MCF 10A (cell line): ENCODE measurements around the gene RTP4. TPM values are rescaled to one million over a fixed set of nuclear protein-coding genes. Genes with fewer than 3 reads are reported as not detected.

ENCODE experiments used
- BruUV-seq: library from RNA; stranded (reverse); fragments of 400-500 nt; replicated peaks from 2 replicates; lab custom pipeline; 2021; lab: Mats Ljungman, UMichigan
- CTCF ChIA-PET: fragments of 300-600 bp; sonication (Branson Sonifier 250); formaldehyde crosslinking; extraction: SDS; loops from one replicate; lab custom pipeline; 2021; ENCODE audit warnings: antibody characterized with exemption, inconsistent platforms; lab: Yijun Ruan, JAX
- POLR2A ChIA-PET: fragments of 300-600, 350-650 bp; sonication (Branson Sonifier 250); formaldehyde crosslinking; extraction: SDS; loops from one replicate; lab custom pipeline; 2020; ENCODE audit warnings: antibody characterized with exemption, inconsistent platforms; lab: Yijun Ruan, JAX
- DNase-seq: peaks from one replicate; pipeline ENCODE4 v3.0.0-alpha.2; 2018; ENCODE audit not compliant: unreplicated experiment
- H3K27ac Mint-ChIP-seq: one replicate; pipeline ENCODE4 v1.8.0; 2022; ENCODE audit warnings: mild to moderate bottlenecking, low read depth, mixed read lengths; ENCODE audit not compliant: unreplicated experiment
- H3K27me3 Mint-ChIP-seq: one replicate; pipeline ENCODE4 v1.8.0; 2022; ENCODE audit warnings: mixed read lengths; ENCODE audit not compliant: insufficient read depth, unreplicated experiment
- H3K36me3 Mint-ChIP-seq: one replicate; pipeline ENCODE4 v1.8.0; 2022; ENCODE audit warnings: mild to moderate bottlenecking, moderate library complexity, mixed read lengths; ENCODE audit not compliant: insufficient read depth, unreplicated experiment
- H3K4me1 Mint-ChIP-seq: one replicate; pipeline ENCODE4 v1.8.0; 2022; ENCODE audit warnings: mixed read lengths; ENCODE audit not compliant: insufficient read depth, unreplicated experiment
- H3K4me3 Mint-ChIP-seq: one replicate; pipeline ENCODE4 v1.8.0; 2022; ENCODE audit warnings: mild to moderate bottlenecking, moderate library complexity, mixed read lengths; ENCODE audit not compliant: unreplicated experiment
- H3K9me3 Mint-ChIP-seq: one replicate; pipeline ENCODE4 v1.8.0; 2022; ENCODE audit warnings: mixed read lengths; ENCODE audit not compliant: unreplicated experiment
- CTCF ChIP-seq: fragments of 200-600 bp; IDR thresholded peaks from one replicate; pipeline ENCODE4 v1.8.0; 2022; ENCODE audit warnings: antibody characterized with exemption, mild to moderate bottlenecking; ENCODE audit not compliant: unreplicated experiment
- intact Hi-C: fragments of 100-400 bp; cut with micrococcal nuclease; formaldehyde crosslinking; loops from 2 replicates; pipeline ENCODE4 v1.14.1; 2022
- total RNA-seq: library from RNA; stranded (reverse); gene quantifications from 2 replicates; pipeline ENCODE4 v1.2.3, GENCODE V29; 2022

The RTP4 gene
- total RNA-seq, 1 experiment from 2014 or later = not detected

GRCh38 chr3:187358068-187358467 is 10.1 kb upstream of the RTP4 start:
- H3K27ac Mint-ChIP-seq = no peak overlapping the region
- no peak for TF ChIP-seq CTCF
- CTCF ChIA-PET = interaction anchor here (2.3 kb wide), 1 partner anchor 38 kb away, joined by 11 read pairs; no protein-coding TSS in a partner anchor
- BruUV-seq = no TSS peak
- no peaks in the 10 kb centered on the region for H3K9me3 Mint-ChIP-seq
- no peak for DNase-seq
- no peaks in the 10 kb centered on the region for H3K27me3 Mint-ChIP-seq
- no peaks in the 10 kb centered on the region for H3K36me3 Mint-ChIP-seq
- POLR2A ChIA-PET = interaction anchor here (0.5 kb wide), 1 partner anchor 427 kb away, joined by 3 read pairs; no protein-coding TSS in a partner anchor
- H3K4me1 Mint-ChIP-seq = no peaks in the 10 kb centered on the region
- intact Hi-C loops = no loop called here
- H3K4me3 Mint-ChIP-seq = no peak overlapping the region

- H3K27me3 Mint-ChIP-seq = no peaks in the 10 kb centered on the region
- no TSS peak for BruUV-seq
- H3K4me1 Mint-ChIP-seq = no peaks in the 10 kb centered on the region
- DNase-seq = no peak
- H3K36me3 Mint-ChIP-seq = no peaks in the 10 kb centered on the region
- POLR2A ChIA-PET = no interaction called here
- no peak overlapping the region for H3K27ac Mint-ChIP-seq
- H3K4me3 Mint-ChIP-seq = no peak overlapping the region
- no peak for TF ChIP-seq CTCF
- no peaks in the 10 kb centered on the region for H3K9me3 Mint-ChIP-seq
- CTCF ChIA-PET = interaction anchor here (0.5 to 2.3 kb wide), 2 partner anchors 40 to 141 kb away, joined by 4 to 11 read pairs; no protein-coding TSS in a partner anchor
- intact Hi-C loops = no loop called here
Measured at GRCh38 chr3:187359798-187360486, 8.2 kb upstream of the RTP4 start.

GRCh38 chr3:187360596-187360995 is 7.6 kb upstream of the RTP4 start:
- H3K27me3 Mint-ChIP-seq = no peaks in the 10 kb centered on the region
- intact Hi-C loops = no loop called here
- no peak for TF ChIP-seq CTCF
- H3K4me3 Mint-ChIP-seq = no peak overlapping the region
- H3K9me3 Mint-ChIP-seq = no peaks in the 10 kb centered on the region
- ChIA-PET CTCF (interaction anchor here (0.5 to 2.3 kb wide), 3 partner anchors 41 to 142 kb away, joined by 4 to 11 read pairs (median 5); no protein-coding TSS in a partner anchor), POLR2A (no interaction called here)
- no TSS peak for BruUV-seq
- no peaks in the 10 kb centered on the region for H3K4me1 Mint-ChIP-seq
- no peak overlapping the region for H3K27ac Mint-ChIP-seq
- no peak for DNase-seq
- H3K36me3 Mint-ChIP-seq = no peaks in the 10 kb centered on the region

- POLR2A ChIA-PET = no interaction called here
- no peak for TF ChIP-seq CTCF
- CTCF ChIA-PET = no interaction called here
- no peak for DNase-seq
- Mint-ChIP-seq H3K9me3 (no peaks in the 10 kb centered on the region), H3K27ac (no peak overlapping the region), H3K36me3 (no peaks in the 10 kb centered on the region), H3K4me3 (no peak overlapping the region), H3K4me1 (no peaks in the 10 kb centered on the region), H3K27me3 (no peaks in the 10 kb centered on the region)
- intact Hi-C loops = no loop called here
- BruUV-seq = no TSS peak
Measured at GRCh38 chr3:187361835-187362234, 6.3 kb upstream of the RTP4 start.
